OCI-LY1 (cell line): ENCODE results near the gene EPAS1.

Experiments used
- CTCF ChIP-seq: fragments of 200-600 bp; sonication (generic), shearing (Covaris generic); IDR thresholded peaks from 2 replicates; pipeline ENCODE4 v1.5.1; 2017; ENCODE audit warnings: mild to moderate bottlenecking, antibody characterized with exemption, low read length, moderate library complexity, mixed read lengths
- EZH2 ChIP-seq: fragments of 200-600 bp; sonication (generic), shearing (Covaris generic); IDR thresholded peaks from 2 replicates; pipeline ENCODE4 v1.8.0; 2017; ENCODE audit warnings: borderline replicate concordance, mixed run types, mild to moderate bottlenecking, antibody characterized with exemption, low read length, moderate library complexity, mixed read lengths

- TF ChIP-seq CTCF (no peak), EZH2 (no peak)
These were observed 78.4 kb downstream of the EPAS1 start for GRCh38 chr2:46375566-46376125.
